Activated CD4-positive, CD25-positive, alpha-beta regulatory T cell treated with anti-CD3 and anti-CD28 coated beads, Interleukin-2, amount 50 U/mL, for 16 hours (primary cell): ENCODE results near the gene NAALADL2.
"Not testable (repeated sequence)": the region's sequence is repeated elsewhere in the genome, so short reads cannot be mapped to it uniquely, and the experiment has no call there.

Source experiments
- DNase-seq: peaks from one replicate; pipeline ENCODE4 v3.0.0-alpha.2; 2020; ENCODE audit warnings: low read depth, low spot score

NAALADL2 gene

GRCh38 chr3:175479175-175479574 lies 620.0 kb downstream of the NAALADL2 start:
- no peak for DNase-seq

GRCh38 chr3:175479800-175480199 lies 620.7 kb downstream of the NAALADL2 start:
- DNase-seq = no peak

- DNase-seq = no peak
Observed at GRCh38 chr3:175484666-175485065, 625.5 kb downstream of the NAALADL2 start.

- DNase-seq = no peak
Observed at GRCh38 chr3:175485436-175485835, 626.3 kb downstream of the NAALADL2 start.

GRCh38 chr3:175486255-175486654 lies 627.1 kb downstream of the NAALADL2 start:
- DNase-seq = no peak

- DNase-seq = no peak
Observed at GRCh38 chr3:175489406-175489805, 630.3 kb downstream of the NAALADL2 start.

- DNase-seq = no peak
Observed at GRCh38 chr3:175493301-175493700, 634.2 kb downstream of the NAALADL2 start.

GRCh38 chr3:175495331-175495730 lies 636.2 kb downstream of the NAALADL2 start:
- no peak for DNase-seq

- DNase-seq = no peak
Observed at GRCh38 chr3:175502155-175502554, 643.0 kb downstream of the NAALADL2 start.

- no peak for DNase-seq
Observed at GRCh38 chr3:175511219-175511785, 652.2 kb downstream of the NAALADL2 start.

GRCh38 chr3:175512700-175513099 lies 653.6 kb downstream of the NAALADL2 start:
- no peak for DNase-seq

- no peak for DNase-seq
Observed at GRCh38 chr3:175518459-175518858, 659.3 kb downstream of the NAALADL2 start.

GRCh38 chr3:175521406-175521805 lies 662.3 kb downstream of the NAALADL2 start:
- DNase-seq = no peak

GRCh38 chr3:175526191-175526590 lies 667.1 kb downstream of the NAALADL2 start:
- DNase-seq = no peak

GRCh38 chr3:175526609-175527280 lies 667.6 kb downstream of the NAALADL2 start:
- DNase-seq = no peak

- not testable (repeated sequence) for DNase-seq
Observed at GRCh38 chr3:175528693-175529092, 669.6 kb downstream of the NAALADL2 start.

GRCh38 chr3:175535351-175535750 lies 676.2 kb downstream of the NAALADL2 start:
- DNase-seq = no peak

- no peak for DNase-seq
Observed at GRCh38 chr3:175546115-175546514, 687.0 kb downstream of the NAALADL2 start.

- DNase-seq = no peak
Observed at GRCh38 chr3:175552929-175553328, 693.8 kb downstream of the NAALADL2 start.

- DNase-seq = no peak
Observed at GRCh38 chr3:175554801-175555200, 695.7 kb downstream of the NAALADL2 start.

- DNase-seq = no peak
Observed at GRCh38 chr3:175558261-175558660, 699.1 kb downstream of the NAALADL2 start.

- DNase-seq = no peak
Observed at GRCh38 chr3:175564363-175564762, 705.2 kb downstream of the NAALADL2 start.

- no peak for DNase-seq
Observed at GRCh38 chr3:175571096-175571495, 712.0 kb downstream of the NAALADL2 start.

GRCh38 chr3:175573226-175573625 lies 714.1 kb downstream of the NAALADL2 start:
- DNase-seq = no peak
